Measurements from ENCODE around the gene TRMU.

- TF ChIP-seq POLR2AphosphoS5 (IDR thresholded peaks at IDR 0.05; ENCODE audit: low read depth, low read length): no peak
- no peak for TF ChIP-seq CTCF (IDR thresholded peaks at IDR 0.05)
- no peak for TF ChIP-seq SIN3A (IDR thresholded peaks at IDR 0.05; ENCODE audit: borderline replicate concordance, insufficient read depth, low read depth, low read length)
Measured at GRCh38 chr22:46323162-46323561, 12.4 kb upstream of the TRMU start.
